Neural cell (in vitro differentiated cells): ENCODE measurements around the gene XPA.

Experiments
- CTCF ChIP-seq: fragments of 450-650 bp; IDR thresholded peaks from 2 replicates; pipeline ENCODE4 v1.5.1; 2014; ENCODE audit warnings: antibody characterized with exemption, mild to moderate bottlenecking, moderate library complexity; ENCODE audit not compliant: poor library complexity, severe bottlenecking
- EZH2 ChIP-seq: fragments of 200-600, 300-800 bp; shearing (Covaris generic), sonication (generic); IDR thresholded peaks from 2 replicates; pipeline ENCODE4 v1.6.1; 2014; ENCODE audit warnings: antibody characterized with exemption, low read length, borderline replicate concordance, mild to moderate bottlenecking; ENCODE audit not compliant: insufficient read depth, poor library complexity, severe bottlenecking
- POLR2AphosphoS5 ChIP-seq: IDR thresholded peaks from 2 replicates; pipeline ENCODE4 v1.6.1; 2012
- TAF1 ChIP-seq: IDR thresholded peaks from 2 replicates; pipeline ENCODE4 v1.6.1; 2012; ENCODE audit warnings: low read depth
- TF ChIP-seq, protein P1 (sequence below): IDR thresholded peaks from 2 replicates; pipeline ENCODE4 v1.6.1; 2012; ENCODE audit warnings: borderline replicate concordance

DNA sequence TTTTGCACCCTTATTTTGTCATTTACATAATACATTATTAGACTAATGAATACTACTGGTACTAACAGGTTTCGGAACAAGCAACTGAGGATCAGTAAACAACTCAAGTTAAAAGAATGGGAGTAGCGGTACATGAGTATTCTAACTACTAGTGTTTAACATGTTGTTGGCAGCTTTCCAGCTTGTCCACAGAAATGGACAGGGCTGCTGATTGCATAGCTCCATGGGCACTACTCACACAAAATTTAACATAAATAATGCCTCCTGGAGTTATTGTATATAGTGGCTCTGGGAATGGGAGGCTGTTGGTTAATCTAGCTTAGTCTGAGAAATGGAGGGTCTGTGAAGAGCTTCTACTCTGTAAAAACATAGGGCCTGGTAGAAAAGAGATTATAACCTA, 56.8 kb downstream of the XPA start:
- no peak for TF ChIP-seq TAF1
- no peak for TF ChIP-seq CTCF
- TF ChIP-seq, protein P1, sequence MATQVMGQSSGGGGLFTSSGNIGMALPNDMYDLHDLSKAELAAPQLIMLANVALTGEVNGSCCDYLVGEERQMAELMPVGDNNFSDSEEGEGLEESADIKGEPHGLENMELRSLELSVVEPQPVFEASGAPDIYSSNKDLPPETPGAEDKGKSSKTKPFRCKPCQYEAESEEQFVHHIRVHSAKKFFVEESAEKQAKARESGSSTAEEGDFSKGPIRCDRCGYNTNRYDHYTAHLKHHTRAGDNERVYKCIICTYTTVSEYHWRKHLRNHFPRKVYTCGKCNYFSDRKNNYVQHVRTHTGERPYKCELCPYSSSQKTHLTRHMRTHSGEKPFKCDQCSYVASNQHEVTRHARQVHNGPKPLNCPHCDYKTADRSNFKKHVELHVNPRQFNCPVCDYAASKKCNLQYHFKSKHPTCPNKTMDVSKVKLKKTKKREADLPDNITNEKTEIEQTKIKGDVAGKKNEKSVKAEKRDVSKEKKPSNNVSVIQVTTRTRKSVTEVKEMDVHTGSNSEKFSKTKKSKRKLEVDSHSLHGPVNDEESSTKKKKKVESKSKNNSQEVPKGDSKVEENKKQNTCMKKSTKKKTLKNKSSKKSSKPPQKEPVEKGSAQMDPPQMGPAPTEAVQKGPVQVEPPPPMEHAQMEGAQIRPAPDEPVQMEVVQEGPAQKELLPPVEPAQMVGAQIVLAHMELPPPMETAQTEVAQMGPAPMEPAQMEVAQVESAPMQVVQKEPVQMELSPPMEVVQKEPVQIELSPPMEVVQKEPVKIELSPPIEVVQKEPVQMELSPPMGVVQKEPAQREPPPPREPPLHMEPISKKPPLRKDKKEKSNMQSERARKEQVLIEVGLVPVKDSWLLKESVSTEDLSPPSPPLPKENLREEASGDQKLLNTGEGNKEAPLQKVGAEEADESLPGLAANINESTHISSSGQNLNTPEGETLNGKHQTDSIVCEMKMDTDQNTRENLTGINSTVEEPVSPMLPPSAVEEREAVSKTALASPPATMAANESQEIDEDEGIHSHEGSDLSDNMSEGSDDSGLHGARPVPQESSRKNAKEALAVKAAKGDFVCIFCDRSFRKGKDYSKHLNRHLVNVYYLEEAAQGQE, result no peak
- no peak for TF ChIP-seq EZH2
- no peak for TF ChIP-seq POLR2AphosphoS5
